Keratinocyte (primary cell): ENCODE data around the gene CRISPLD2. TPM values are rescaled to one million over a fixed set of nuclear protein-coding genes. Genes with fewer than 3 reads are reported as not detected.

Source experiments
- DNase-seq: peaks from one replicate; pipeline ENCODE4 v3.0.0-alpha.2; 2011; ENCODE audit warnings: low read depth, missing footprints, low spot score
- FAIRE-seq: peaks from 2 replicates; lab custom pipeline; 2011; peaks lifted over from hg19 to GRCh38; lab: Jason Lieb, UNC
- H2AFZ ChIP-seq: 2 replicates; pipeline ENCODE4 v1.6.0; 2012; ENCODE audit warnings: low read length, control low read depth, inconsistent platforms; ENCODE audit not compliant: control insufficient read depth
- H3K27ac ChIP-seq: 2 replicates; pipeline ENCODE4 v1.5.1; 2011; ENCODE audit warnings: low read length; ENCODE audit not compliant: control insufficient read depth, insufficient read depth
- H3K27me3 ChIP-seq: 3 replicates; pipeline ENCODE4 v1.6.0; 2011; ENCODE audit warnings: low read length; ENCODE audit not compliant: control insufficient read depth, insufficient read depth; ENCODE audit errors: extremely low read depth
- H3K36me3 ChIP-seq, 2 experiments: 2 replicates in 1 of 2; 3 replicates in 1 of 2; pipeline ENCODE4 v1.5.1; 2011; ENCODE audit warnings: low read length in 2 of 2, mild to moderate bottlenecking in 1 of 2; ENCODE audit not compliant: control insufficient read depth in 2 of 2, insufficient read depth in 2 of 2; ENCODE audit errors: extremely low read depth in 1 of 2
- H3K4me1 ChIP-seq: 3 replicates; pipeline ENCODE4 v1.5.1; 2011; ENCODE audit warnings: low read length; ENCODE audit not compliant: control insufficient read depth, insufficient read depth; ENCODE audit errors: extremely low read depth
- H3K4me2 ChIP-seq: 3 replicates; pipeline ENCODE4 v1.6.0; 2011; ENCODE audit warnings: low read depth, low read length; ENCODE audit not compliant: control insufficient read depth, insufficient read depth; ENCODE audit errors: extremely low read depth
- H3K4me3 ChIP-seq, 3 experiments: fragments of 200-600 bp in 1 of 3; sonication (generic) in 1 of 3; 2 replicates in 2 of 3; 3 replicates in 1 of 3; pipeline ENCODE4 v1.5.1; 2011 to 2016; ENCODE audit warnings: low read length in 3 of 3, mild to moderate bottlenecking in 3 of 3, control low read depth in 2 of 3, inconsistent platforms in 1 of 3, low read depth in 1 of 3, mixed read lengths in 1 of 3, mixed run types in 1 of 3, moderate library complexity in 1 of 3; ENCODE audit not compliant: control insufficient read depth in 2 of 3, insufficient read depth in 2 of 3; ENCODE audit errors: extremely low read depth in 1 of 3
- H3K79me2 ChIP-seq: 2 replicates; pipeline ENCODE4 v1.6.0; 2012; ENCODE audit warnings: low read length; ENCODE audit not compliant: control insufficient read depth, insufficient read depth
- H3K9ac ChIP-seq: 3 replicates; pipeline ENCODE4 v1.6.0; 2011; ENCODE audit warnings: low read length; ENCODE audit not compliant: control insufficient read depth, insufficient read depth; ENCODE audit errors: extremely low read depth
- H3K9me1 ChIP-seq: 3 replicates; pipeline ENCODE4 v1.6.0; 2011; ENCODE audit warnings: low read length; ENCODE audit not compliant: control insufficient read depth, insufficient read depth; ENCODE audit errors: extremely low read depth
- H3K9me3 ChIP-seq: 2 replicates; pipeline ENCODE4 v1.5.1; 2012; ENCODE audit warnings: low read depth, low read length; ENCODE audit not compliant: control insufficient read depth
- H4K20me1 ChIP-seq: 3 replicates; pipeline ENCODE4 v1.6.0; 2011; ENCODE audit warnings: low read length; ENCODE audit not compliant: control insufficient read depth, insufficient read depth; ENCODE audit errors: extremely low read depth
- EZH2 ChIP-seq: IDR thresholded peaks from one replicate; pipeline ENCODE4 v1.6.1; 2012; ENCODE audit warnings: inconsistent platforms, mild to moderate bottlenecking, low read length, moderate library complexity
- dilution Hi-C: fragments of 300-500 bp; cut with MboI; formaldehyde crosslinking; loops from one replicate; pipeline ENCODE4 v1.7.0; 2020; ENCODE audit warnings: low sequenced_read_pairs; ENCODE audit not compliant: extremely low pct_ligation_motif_present
- polyA plus RNA-seq, 5 experiments: library from polyadenylated mRNA; depleted of rRNA in 3 of 5; stranded (reverse) in 3 of 5; stranded (forward) in 1 of 5; unstranded in 1 of 5; fragments of >200 nt; gene quantifications; 1 replicate in 1 of 5; 2 replicates in 3 of 5; 3 replicates in 1 of 5; pipeline versions ENCODE4 v1.2.1 to v1.2.3, GENCODE V29; 2011 to 2012; ENCODE audit warnings: missing spikeins in 2 of 5, low read depth in 1 of 5, low replicate concordance in 1 of 5
- TF ChIP-seq, protein P1 (sequence below), 3 experiments: IDR thresholded peaks in 1 of 3; conservative IDR thresholded peaks in 1 of 3; optimal IDR thresholded peaks in 1 of 3; 2 replicates in 2 of 3; 3 replicates in 1 of 3; pipeline versions ENCODE3 to v1.5.1; 2011; ENCODE audit warnings: low read length in 3 of 3, mild to moderate bottlenecking in 3 of 3, moderate library complexity in 2 of 3, control low read depth in 1 of 3, inconsistent platforms in 1 of 3; ENCODE audit not compliant: insufficient read depth in 2 of 3; ENCODE audit errors: extremely low read depth in 1 of 3

Gene CRISPLD2
- polyA plus RNA-seq, 1 donor (not counting 4 experiments of a cell fraction or from before 2014, with no cell fraction given), result 1.2 TPM

DNA sequence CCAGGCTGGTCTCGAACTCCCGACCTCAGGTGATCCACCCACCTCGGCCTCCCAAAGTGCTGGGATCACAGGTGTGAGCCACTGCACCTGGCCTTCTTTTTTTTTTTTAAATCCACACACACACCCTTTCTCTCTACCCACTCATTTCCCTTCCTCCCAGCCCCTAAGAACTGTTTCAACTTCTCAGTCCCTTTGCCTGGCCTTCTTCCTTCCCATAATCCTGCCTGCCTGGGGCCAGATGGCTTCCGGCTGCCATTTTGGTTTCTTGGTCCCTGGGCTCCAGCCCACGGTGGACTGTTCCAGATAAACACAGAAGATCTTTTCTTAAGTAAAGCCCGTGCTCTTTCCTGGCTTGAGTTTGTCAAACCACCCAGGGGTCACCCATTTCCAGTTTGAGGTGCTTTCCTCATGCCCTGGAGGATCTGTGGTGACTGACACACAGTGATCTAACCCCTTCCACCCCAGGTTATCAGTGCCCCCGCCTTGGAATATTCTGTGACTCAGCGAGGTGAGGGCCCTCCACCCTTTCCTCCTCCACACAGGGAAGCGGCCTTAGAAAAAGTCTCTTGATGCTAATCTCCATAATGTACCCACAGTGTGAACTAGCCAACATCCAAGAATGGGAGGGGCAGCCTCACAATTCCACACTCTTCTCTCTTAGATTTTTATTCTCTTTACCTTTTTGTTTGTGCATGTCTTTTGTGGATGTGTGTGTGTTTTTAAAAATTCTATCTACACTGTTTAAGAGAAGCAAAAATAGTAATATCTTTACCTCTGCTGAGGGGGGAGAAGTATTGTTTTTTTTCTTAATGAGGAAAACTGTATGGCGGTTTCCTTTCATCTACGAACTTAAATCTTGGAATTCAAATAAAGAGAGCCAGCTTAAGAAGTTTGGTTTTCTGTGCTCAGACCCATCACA, 60.0 kb downstream of the CRISPLD2 start:
- no peaks in the 10 kb centered on the region for H3K36me3 ChIP-seq
- no peaks in the 10 kb centered on the region for H4K20me1 ChIP-seq
- peaks cover 33% of the 10 kb centered on the region for H3K4me1 ChIP-seq
- no peaks in the 10 kb centered on the region for H3K9me1 ChIP-seq
- FAIRE-seq (no peak), DNase-seq (peak; percentile 60)
- peak overlapping the region; percentile 45 for H3K4me2 ChIP-seq
- no peak overlapping the region for H3K4me3 ChIP-seq
- peak overlapping the region; percentile 27 for H2AFZ ChIP-seq
- no peaks in the 10 kb centered on the region for H3K27me3 ChIP-seq
- peak overlapping the region; percentile 43 for H3K27ac ChIP-seq
- dilution Hi-C loops, result no loop called here
- no peak overlapping the region for H3K9ac ChIP-seq
- no peak for TF ChIP-seq EZH2
- TF ChIP-seq, protein P1, sequence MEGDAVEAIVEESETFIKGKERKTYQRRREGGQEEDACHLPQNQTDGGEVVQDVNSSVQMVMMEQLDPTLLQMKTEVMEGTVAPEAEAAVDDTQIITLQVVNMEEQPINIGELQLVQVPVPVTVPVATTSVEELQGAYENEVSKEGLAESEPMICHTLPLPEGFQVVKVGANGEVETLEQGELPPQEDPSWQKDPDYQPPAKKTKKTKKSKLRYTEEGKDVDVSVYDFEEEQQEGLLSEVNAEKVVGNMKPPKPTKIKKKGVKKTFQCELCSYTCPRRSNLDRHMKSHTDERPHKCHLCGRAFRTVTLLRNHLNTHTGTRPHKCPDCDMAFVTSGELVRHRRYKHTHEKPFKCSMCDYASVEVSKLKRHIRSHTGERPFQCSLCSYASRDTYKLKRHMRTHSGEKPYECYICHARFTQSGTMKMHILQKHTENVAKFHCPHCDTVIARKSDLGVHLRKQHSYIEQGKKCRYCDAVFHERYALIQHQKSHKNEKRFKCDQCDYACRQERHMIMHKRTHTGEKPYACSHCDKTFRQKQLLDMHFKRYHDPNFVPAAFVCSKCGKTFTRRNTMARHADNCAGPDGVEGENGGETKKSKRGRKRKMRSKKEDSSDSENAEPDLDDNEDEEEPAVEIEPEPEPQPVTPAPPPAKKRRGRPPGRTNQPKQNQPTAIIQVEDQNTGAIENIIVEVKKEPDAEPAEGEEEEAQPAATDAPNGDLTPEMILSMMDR (optimal IDR thresholded peaks at IDR 0.05 in 1 of 3, IDR thresholded peaks at IDR 0.05 in 1 of 3, conservative IDR thresholded peaks at IDR 0.05 in 1 of 3; ENCODE audit: extremely low read depth in 1 of 3, insufficient read depth in 2 of 3, low read length in 3 of 3), result no peak
- no peaks in the 10 kb centered on the region for H3K79me2 ChIP-seq
- H3K9me3 ChIP-seq, result no peaks in the 10 kb centered on the region

DNA sequence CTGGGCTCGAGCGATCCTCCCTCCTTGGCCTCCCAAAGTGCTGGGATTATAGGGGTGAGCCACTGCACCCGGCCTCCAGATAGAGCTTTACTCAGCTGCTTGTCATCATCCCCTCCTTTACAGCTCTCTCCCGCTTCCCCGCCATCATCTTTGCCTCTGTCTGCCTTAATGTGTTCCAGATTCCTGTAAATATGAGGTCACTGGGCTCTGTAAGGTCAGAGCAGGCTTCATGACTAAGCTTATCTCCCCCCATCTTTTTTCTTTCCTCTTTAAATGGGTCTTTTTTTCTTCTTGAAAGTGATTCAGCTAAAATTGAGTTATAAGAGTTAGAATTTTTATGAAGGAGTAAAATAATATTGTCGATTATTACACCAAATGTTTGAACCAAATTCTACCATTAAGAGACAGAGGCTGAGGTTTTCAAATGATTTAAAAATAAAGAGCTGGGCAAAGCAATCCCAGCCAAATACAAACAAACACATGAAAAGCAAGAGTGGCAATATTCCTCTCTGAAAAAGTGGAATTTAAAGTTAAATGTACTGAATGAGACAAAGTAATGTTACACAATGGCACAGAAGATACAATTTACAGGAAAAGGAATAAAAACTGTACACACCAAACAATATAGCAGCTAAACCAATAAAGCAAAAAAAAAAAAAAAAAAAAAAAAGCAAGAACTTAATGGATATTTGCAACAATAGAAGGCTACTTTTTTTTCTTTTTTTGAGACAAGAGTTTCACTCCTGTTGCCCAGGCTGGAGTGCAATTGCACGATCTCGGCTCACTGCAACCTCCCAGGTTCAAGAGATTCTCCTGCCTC, 62.1 kb downstream of the CRISPLD2 start:
- Histone ChIP-seq H3K4me1 (peaks cover 41% of the 10 kb centered on the region), H3K9me3 (no peaks in the 10 kb centered on the region), H3K4me2 (no peak overlapping the region)

More for the DNA sequence above, 62.1 kb downstream of the CRISPLD2 start:
- dilution Hi-C loops, result no loop called here
- Histone ChIP-seq H4K20me1 (no peaks in the 10 kb centered on the region), H3K27ac (no peak overlapping the region), H2AFZ (no peak overlapping the region), H3K79me2 (no peaks in the 10 kb centered on the region), H3K9ac (no peak overlapping the region), H3K36me3 (no peaks in the 10 kb centered on the region), H3K4me3 (no peak overlapping the region), H3K27me3 (no peaks in the 10 kb centered on the region), H3K9me1 (no peaks in the 10 kb centered on the region)
- DNase-seq (peak; percentile 56), FAIRE-seq (no peak)
- no peak for TF ChIP-seq EZH2
- TF ChIP-seq, protein P1 (optimal IDR thresholded peaks at IDR 0.05 in 1 of 3, IDR thresholded peaks at IDR 0.05 in 1 of 3, conservative IDR thresholded peaks at IDR 0.05 in 1 of 3; ENCODE audit: extremely low read depth in 1 of 3, insufficient read depth in 2 of 3, low read length in 3 of 3), result no peak
